Activated gamma-delta T cell (primary cell): ENCODE measurements around the gene MYOG.

Experiments
- DNase-seq: peaks from one replicate; lab custom pipeline; 2025; lab: John Stamatoyannopoulos, UW

MYOG gene

DNA sequence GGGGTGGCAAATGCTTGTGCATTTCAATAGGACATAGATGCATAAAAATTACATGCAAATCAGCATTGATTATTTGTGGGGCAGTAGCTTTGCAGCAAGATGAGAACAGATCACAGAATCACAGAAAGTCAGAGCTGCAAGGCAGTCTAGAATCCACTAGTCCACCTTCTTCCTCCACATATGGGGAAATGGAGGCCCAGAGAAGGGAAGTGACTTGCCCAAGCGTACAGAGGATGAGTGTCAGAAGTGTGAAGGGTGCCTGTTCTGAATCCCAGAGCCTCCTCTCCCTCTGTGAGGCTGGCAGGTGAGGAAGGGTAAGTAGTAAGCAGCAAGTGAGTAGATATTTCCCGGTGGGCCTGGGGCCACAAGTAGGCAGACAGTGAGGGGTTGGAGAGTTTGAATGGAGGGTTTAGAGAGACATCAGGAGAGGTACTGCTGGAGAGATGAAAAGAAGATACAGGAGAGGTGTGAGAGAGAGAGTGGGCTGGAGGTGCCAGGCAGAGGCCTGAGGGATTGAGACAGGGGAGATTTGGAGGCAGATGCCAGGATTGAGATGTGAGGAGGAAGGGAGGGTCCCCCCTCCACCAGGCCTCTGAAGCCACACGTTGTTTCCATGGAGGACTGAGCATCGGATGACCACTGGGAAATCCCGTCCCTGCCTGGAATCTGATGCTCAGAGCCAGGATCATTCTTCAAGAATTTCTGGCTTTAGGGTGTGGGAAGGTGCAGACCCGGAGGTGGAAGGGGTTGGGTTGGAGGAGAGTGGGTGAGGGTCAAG lies 4.8 kb upstream of the MYOG start:
- no peak for DNase-seq

GRCh38 chr1:203089651-203090045 lies 3.8 kb upstream of the MYOG start:
- DNase-seq, result no peak

DNA sequence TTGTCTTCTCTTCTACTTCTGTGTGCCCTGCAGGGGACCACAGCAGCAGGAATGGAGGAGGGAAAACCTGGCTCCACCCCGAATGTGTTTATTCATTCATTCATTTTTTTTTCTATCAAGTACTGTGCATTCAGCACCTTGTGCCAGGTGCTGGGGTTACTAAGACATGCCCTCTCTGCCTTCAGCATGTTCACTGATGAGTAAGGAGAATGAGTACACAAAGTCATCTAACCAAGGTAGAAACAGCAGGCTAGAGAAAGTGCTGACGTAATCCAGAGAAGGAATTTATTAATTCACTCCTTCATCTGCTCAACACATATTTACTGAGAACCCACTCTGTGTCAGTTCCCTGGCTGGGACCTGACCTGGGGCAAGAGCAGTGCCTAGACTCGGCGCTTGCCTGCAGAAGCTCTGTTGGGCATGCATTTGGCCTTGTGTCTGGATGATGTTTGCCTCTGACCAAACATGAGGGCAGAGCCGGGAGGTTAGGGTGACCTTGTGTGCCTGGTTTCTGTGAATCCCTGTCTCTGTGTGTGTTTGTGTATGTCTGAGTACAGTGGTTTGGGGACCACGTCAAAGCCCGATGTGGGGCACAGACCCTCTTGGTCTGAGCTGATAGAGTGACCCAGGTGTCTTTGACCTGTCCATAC lies 3.3 kb upstream of the MYOG start:
- no peak for DNase-seq

DNA sequence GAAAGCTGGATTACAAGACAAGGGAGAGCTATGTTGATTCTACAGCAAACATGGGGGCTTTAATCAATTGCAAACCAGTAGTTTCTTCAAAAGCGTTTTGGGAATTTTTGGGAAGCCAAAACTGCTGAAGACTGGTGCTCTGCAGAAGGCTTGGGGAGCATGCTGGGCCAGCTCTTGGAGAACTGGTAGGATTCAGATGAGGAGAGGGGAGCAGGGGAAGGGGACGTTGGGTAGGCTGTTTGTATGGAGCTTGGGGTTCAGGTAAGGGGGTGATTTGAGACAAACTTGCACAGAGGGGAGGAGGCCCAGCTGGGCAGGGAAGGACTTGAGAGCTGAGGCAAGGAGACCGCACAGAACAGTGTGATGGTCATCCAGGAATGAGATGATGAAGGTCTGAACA lies 2.6 kb upstream of the MYOG start:
- DNase-seq, result no peak

GRCh38 chr1:203086992-203087763 lies 1.4 kb upstream of the MYOG start:
- DNase-seq, result no peak

- no peak for DNase-seq
These were observed 954 bp downstream of the MYOG start for GRCh38 chr1:203084588-203085527.

DNA sequence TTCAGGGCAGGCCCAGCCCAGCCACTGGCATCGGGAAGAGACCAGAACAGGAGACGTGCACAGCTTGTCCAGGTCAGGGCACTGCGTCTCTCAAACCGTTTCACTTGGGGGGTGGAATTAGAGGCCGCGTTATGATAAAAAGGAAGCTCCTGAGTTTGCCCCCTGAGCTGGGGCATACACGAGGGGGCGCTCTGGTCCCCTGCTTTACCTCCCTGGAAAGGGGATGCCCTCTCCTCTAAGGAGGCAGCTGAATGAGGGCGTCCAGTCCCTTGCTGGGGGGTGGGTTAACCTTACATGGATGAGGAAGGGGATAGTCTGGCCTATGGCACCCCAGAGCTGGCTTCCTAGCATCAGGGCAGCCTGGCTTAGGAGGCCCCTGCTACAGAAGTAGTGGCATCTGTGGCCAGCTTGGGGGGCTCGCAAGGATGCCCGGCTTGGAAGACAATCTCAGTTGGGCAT lies 2.3 kb downstream of the MYOG start:
- no peak for DNase-seq

- no peak for DNase-seq
These were observed 3.0 kb downstream of the MYOG start for GRCh38 chr1:203082571-203083462.

DNA sequence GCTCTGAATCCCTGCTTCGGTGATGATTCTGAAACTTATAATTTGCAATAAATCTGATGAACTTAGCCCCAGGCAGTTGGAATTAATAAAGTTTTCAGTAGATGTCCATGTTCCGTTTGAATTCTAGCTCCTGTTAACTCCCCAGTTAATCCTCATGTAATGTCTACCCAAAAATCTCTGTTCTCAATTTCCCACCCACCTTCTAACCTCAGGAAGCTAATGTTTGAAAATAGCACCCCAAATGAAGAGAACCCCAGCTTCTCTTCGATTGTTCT lies 3.6 kb downstream of the MYOG start:
- no peak for DNase-seq

- no peak for DNase-seq
These were observed 4.2 kb downstream of the MYOG start for GRCh38 chr1:203081465-203082230.

DNA sequence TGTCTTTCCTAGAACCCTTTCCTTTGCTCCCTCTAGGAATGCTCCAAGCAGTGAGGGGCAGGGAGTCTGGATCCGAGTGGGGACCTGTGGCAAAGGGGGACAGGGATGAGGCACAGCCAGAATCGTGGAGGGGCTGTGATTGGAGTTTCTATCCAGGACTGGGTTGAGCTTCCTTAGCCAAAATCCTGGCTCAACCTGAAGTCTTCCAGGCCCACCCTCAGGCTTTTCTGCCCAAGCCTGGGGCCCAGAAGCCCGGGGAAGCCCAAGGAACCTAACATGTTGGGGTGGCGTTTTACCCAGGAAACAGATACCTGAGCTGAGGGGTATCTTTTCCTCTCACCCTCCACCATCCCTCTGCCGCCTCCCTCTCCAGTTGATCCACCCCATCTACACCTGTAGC lies 5.4 kb downstream of the MYOG start:
- DNase-seq, result no peak

- DNase-seq, result no peak
These were observed 7.3 kb downstream of the MYOG start for GRCh38 chr1:203078478-203078877.

DNA sequence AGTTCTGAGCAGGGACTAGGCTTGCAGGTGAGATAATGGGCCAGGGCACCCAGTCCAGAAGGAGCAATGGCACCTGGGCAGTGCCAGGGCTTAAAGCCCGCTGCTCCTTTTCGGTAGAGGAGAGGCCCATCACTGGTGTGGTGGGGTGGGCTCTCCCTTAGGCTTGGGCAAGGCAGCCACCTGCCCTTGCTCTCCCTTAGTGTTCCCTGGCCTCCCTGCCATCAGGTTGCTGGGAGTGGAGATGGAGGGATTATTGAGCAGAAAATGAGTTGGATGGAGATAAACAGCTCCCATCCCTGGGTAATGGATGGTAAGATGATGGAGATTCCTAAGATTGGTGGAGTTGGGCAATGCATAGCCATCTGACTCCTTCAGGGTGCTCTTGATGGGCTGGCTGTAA lies 7.9 kb downstream of the MYOG start:
- DNase-seq, result no peak

- no peak for DNase-seq
These were observed 8.4 kb downstream of the MYOG start for GRCh38 chr1:203077367-203077766.

GRCh38 chr1:203076031-203076511 lies 9.7 kb downstream of the MYOG start:
- no peak for DNase-seq

DNA sequence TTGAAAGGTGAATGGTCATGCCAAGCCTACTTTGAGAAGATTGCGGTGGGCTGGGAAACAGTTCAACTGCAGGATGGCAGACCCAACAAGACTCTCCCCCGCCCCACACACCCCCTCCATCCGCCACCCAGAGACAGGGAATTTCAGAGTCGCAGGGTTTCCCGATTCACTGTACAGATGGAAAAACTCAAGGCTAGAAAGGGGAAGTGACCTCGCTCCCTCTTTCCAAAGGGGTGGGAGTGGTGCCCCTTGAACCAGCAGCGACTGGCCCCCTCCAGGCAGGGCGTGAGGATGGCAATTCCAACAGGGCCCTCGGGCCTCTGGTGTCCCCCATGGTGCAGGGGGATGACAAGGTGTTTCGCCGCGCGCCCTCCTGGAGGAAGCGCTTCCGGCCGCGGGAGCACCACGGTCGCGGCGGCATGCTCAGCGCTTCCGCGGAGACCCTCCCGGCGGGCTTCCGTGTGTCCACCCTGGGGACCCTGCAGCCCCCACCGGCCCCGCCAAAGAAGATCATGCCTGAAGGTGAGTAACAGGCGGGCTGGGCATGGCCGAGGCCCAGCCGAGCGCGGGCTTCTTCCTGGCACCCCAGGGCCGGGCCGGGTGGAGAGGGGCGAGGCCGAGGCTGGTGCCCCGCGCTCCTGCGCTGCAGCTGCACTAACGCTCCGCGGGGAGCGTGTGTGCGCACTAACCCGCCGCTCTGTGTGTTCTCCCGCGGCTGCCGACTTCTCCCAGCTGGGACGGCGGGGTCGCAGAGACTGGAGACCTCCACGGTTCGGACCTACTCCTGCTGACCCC lies 10.4 kb downstream of the MYOG start:
- DNase-seq, result no peak

DNA sequence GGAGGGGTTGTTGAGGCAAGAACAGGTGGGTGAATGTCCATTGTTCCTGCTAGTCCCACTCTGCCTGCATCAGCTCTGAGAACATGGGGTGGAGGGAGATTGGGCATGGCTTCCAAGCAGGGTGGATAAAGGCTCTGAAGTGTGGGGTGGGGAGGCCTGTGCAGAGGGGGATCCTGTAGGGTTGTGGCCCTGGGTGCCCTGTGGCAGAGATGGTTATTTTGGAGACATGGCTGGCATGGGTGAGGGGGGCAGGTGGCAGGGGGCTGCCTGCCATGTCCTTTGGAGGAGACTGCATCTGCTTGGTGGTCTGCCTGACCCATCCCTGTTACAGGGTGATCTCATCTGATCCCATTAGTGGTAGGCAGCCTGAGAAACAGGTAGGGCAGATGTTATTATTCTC lies 11.2 kb downstream of the MYOG start:
- DNase-seq, result no peak

DNA sequence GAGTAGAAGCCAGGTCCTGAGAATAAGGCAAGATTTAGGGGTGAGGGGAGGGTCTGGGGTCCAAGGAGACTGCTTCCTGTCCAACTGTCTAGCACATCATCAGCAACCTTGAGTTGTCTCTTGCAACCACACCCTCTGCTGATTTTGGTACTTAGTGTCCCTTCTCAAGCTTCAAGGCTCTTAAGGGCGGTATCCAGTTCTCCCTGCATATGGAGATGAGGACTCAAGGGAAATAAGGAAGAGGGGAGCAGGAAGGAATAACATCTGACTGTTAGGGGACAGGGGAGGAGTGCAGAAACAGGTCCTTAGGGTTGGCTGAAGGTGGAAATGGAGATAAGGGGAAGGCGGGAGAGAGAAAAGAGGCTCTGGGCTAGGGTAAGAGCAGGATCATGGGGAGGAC lies 12.3 kb downstream of the MYOG start:
- DNase-seq, result no peak

DNA sequence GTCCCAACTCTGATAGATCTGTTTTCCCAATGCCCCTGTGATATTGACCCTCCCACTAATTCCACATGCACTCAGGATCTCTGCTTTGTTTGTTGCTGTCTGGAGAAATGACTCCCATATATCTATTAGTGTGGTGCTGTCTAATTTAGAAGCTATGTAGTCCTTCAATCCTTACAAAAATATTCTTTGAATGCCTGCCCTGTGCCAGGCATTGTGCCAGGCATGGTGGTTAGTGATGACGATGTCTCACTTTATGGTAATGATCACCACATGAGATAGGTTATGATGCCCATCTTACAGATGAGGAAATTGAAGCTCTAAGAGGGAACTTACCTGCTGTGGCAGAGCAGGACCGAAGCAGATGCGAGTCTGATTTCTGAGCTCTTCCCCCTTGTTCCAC lies 12.9 kb downstream of the MYOG start:
- DNase-seq, result no peak
